Brain microvascular endothelial cell (primary cell): Measurements from ENCODE around the gene DPYSL3.

Experiments
- DNase-seq: peaks from one replicate; pipeline ENCODE4 v3.0.0-alpha.2; 2020
- H3K27ac ChIP-seq: fragments of 250-450 bp; sonication (Bioruptor Pico); 2 replicates; pipeline ENCODE4 v1.5.1; 2020; ENCODE audit warnings: mild to moderate bottlenecking, moderate library complexity
- H3K27me3 ChIP-seq: fragments of 250-450 bp; sonication (Bioruptor Pico); replicated peaks from 2 replicates; pipeline ENCODE4 v1.5.1; 2020; ENCODE audit warnings: mild to moderate bottlenecking
- H3K36me3 ChIP-seq: fragments of 250-450 bp; sonication (Bioruptor Pico); replicated peaks from 2 replicates; pipeline ENCODE4 v1.5.1; 2020; ENCODE audit warnings: mild to moderate bottlenecking
- H3K4me3 ChIP-seq: 2 replicates; pipeline ENCODE4 v1.5.1; 2011; ENCODE audit warnings: low read depth, mild to moderate bottlenecking, control low read depth, low read length, moderate library complexity
- in situ Hi-C: cut with HindIII; loops from 2 replicates; pipeline ENCODE4 v1.10.0; 2017; ENCODE audit warnings: low sequenced_read_pairs, low pct_ligation_motif_present
- TF ChIP-seq, protein P1 (sequence below): IDR thresholded peaks from 2 replicates; pipeline ENCODE4 v1.5.1; 2011; ENCODE audit warnings: low read depth, mild to moderate bottlenecking, moderate library complexity, low read length, control low read depth, inconsistent platforms; ENCODE audit errors: missing control alignments

Gene DPYSL3

DNA sequence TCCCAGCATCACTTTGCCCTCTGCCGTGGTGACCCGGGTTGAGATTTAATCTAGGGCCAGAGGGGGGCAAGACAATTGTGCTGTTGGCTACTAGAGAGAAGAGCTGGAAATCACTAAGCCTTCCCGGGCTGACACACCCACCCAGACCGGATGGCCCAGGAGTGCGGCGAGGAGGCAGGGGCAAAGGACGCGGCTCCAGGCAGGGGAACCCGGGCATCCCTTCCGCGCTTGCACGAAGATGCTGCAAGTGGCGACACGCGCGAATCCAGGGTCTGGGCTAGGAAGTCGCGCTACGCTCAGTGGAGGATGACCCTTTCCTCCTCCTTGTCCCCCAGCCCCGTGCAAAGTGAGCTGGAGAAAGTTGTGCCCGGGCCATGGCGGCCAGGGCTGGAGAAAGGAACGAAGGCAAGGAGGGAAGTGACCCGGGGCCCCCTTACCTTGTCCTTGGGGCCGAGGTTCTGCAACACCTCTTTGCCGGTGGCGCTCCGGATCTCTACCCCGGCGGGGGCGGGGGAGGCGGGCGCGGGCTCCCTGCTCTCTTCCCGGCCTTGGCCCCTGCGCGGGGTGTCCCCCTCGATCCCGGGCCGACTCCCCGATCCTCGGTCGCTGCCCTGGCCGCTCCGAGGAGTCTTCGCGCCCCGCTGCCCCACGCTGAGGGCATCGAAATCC is 693 bp downstream of the DPYSL3 start:
- H3K27ac ChIP-seq, result no peak overlapping the region
- in situ Hi-C loops, result no loop called here
- peak overlapping the region; percentile 79 for H3K4me3 ChIP-seq
- no peaks in the 10 kb centered on the region for H3K27me3 ChIP-seq
- DNase-seq, result no peak
- H3K36me3 ChIP-seq, result no peaks in the 10 kb centered on the region
- TF ChIP-seq, protein P1, sequence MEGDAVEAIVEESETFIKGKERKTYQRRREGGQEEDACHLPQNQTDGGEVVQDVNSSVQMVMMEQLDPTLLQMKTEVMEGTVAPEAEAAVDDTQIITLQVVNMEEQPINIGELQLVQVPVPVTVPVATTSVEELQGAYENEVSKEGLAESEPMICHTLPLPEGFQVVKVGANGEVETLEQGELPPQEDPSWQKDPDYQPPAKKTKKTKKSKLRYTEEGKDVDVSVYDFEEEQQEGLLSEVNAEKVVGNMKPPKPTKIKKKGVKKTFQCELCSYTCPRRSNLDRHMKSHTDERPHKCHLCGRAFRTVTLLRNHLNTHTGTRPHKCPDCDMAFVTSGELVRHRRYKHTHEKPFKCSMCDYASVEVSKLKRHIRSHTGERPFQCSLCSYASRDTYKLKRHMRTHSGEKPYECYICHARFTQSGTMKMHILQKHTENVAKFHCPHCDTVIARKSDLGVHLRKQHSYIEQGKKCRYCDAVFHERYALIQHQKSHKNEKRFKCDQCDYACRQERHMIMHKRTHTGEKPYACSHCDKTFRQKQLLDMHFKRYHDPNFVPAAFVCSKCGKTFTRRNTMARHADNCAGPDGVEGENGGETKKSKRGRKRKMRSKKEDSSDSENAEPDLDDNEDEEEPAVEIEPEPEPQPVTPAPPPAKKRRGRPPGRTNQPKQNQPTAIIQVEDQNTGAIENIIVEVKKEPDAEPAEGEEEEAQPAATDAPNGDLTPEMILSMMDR, result no peak

DNA sequence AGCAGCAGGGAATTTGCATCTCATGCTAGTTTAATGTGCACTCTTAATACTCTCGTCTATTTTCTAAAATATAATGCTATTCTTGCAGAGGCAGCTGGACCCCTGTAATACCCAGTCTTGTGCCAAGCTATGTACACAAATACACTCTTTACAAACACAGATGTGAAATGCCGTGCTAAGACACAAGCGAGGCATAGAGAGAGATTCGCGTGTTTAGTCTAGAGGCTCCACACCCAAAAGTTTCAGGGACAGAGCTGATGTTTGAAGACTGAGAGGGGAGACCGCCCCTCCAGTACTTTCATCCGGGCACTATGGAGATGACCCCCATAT is 1.2 kb downstream of the DPYSL3 start:
- in situ Hi-C loops, result no loop called here
- DNase-seq, result no peak
- H3K27me3 ChIP-seq, result no peaks in the 10 kb centered on the region
- no peak overlapping the region for H3K27ac ChIP-seq
- peak overlapping the region; percentile 79 for H3K4me3 ChIP-seq
- no peaks in the 10 kb centered on the region for H3K36me3 ChIP-seq
- TF ChIP-seq, protein P1, result no peak

DNA sequence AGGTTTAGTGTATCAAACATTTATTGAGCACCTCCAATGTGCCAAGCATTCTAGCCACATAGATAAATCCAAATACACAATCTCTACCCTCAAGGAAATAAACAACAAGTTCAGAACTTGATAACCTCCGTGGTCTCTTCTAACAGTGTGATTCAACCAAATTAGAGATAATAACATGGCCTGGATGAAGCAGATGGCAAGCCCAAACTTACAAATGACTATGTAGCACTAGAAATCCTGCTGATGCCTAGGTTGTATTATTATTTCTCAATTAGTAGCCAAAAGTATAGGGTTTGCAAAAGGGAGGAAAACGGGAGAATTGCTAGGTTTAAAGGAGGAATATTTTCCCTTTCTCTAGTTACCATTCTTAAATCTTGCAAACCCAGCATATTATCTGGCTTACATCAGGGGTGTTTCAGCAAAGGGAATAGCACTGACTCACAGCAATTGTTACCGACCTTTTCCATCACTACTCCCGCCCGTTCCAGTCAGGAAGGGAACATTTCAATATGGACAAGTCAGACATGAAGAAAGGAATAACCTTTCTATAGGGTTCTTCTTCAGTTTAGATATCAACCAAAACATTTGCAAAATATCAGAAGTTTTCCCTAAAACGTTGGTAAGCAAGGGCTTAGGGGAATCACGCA is 2.3 kb downstream of the DPYSL3 start:
- no peaks in the 10 kb centered on the region for H3K36me3 ChIP-seq
- TF ChIP-seq, protein P1, result no peak
- no peak overlapping the region for H3K27ac ChIP-seq
- DNase-seq, result no peak
- peak overlapping the region; percentile 79 for H3K4me3 ChIP-seq
- H3K27me3 ChIP-seq, result no peaks in the 10 kb centered on the region
- in situ Hi-C loops, result no loop called here

DNA sequence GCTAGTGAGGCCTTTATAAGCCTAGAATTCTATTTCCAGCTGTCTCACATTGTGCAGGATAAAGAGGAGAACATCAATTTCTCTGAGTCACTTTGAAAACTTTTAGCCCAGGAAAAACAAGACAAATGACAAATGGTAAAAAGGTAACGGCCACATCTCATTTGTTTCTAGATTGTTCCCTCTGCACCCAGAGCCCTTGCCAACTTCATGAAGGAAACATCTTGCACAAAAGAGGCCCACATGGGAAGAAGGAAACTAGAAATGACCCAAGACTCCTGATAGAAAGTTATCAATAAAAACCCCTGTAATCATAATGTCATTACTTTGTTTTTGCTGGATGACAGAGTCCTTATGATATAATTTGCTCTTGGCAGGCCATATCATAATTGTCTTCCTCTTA is 5.3 kb downstream of the DPYSL3 start:
- in situ Hi-C loops, result no loop called here
- H3K36me3 ChIP-seq, result no peaks in the 10 kb centered on the region
- H3K27me3 ChIP-seq, result no peaks in the 10 kb centered on the region
- no peak for DNase-seq
- no peak overlapping the region for H3K27ac ChIP-seq
- TF ChIP-seq, protein P1, result no peak
- H3K4me3 ChIP-seq, result no peak overlapping the region

DNA sequence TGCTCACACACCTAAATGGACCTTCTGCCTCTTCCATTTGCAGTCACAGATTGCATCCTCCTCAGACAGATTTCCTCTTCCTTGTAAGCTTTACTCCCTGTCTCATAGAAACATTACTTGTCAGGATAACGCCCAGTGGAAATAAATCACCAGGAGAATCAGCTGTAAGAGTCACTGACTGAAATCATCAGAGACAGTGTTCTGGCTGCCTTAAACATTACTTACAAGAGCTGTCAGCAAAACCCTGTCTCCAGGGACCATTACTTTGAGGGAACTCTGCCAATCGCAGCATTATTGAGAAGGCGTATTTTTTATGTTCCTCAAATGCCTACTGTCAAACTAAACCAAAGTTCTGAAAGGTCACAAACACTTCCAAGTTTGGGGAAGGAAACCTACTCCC is 5.9 kb downstream of the DPYSL3 start:
- no peaks in the 10 kb centered on the region for H3K36me3 ChIP-seq
- DNase-seq, result peak; percentile 34
- in situ Hi-C loops, result no loop called here
- no peak overlapping the region for H3K27ac ChIP-seq
- no peaks in the 10 kb centered on the region for H3K27me3 ChIP-seq
- TF ChIP-seq, protein P1, result no peak
- no peak overlapping the region for H3K4me3 ChIP-seq

DNA sequence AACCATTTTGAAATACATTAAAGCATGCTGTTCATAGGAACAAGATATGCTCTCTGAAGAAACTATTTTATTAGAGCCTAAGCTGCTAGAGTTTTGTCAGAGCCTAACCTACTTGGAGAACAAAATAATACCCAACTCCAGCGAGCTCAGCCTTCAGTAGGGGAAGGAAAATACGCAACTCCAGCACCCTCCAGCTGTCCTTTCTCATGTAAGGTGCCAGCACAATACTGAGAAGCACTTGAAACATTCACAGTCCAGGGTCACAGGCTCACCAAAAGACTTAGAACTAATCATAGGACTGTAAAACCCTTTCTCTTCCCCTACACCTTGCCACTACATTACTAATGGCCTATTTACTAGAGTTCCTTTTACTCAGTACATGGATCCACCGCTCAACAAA is 18.9 kb downstream of the DPYSL3 start:
- Histone ChIP-seq H3K27ac (no peak overlapping the region), H3K27me3 (no peaks in the 10 kb centered on the region), H3K36me3 (no peaks in the 10 kb centered on the region), H3K4me3 (no peak overlapping the region)
- TF ChIP-seq, protein P1, result no peak
- no peak for DNase-seq
- in situ Hi-C loops, result no loop called here
